Transverse colon (tissue), 4 donors: ENCODE data around the gene CHRM4.

Source experiments
- EP300 ChIP-seq: sonication (generic); formaldehyde crosslinking; IDR thresholded peaks from one replicate; pipeline ENCODE4 v1.6.1; 2017; ENCODE audit warnings: antibody characterized with exemption, low read depth
- POLR2A ChIP-seq: fragments of 450-650 bp; IDR thresholded peaks from one replicate; pipeline ENCODE4 v1.6.1; 2016; ENCODE audit warnings: antibody characterized with exemption, mild to moderate bottlenecking, moderate library complexity
- POLR2AphosphoS5 ChIP-seq, 3 donors: sonication (generic); formaldehyde crosslinking; IDR thresholded peaks; one replicate each; pipeline ENCODE4 v1.6.1; 2016; ENCODE audit warnings: antibody characterized with exemption in 3 of 3
- TF ChIP-seq, protein P1 (sequence below), 5 experiments: fragments of 200-600 bp in 3 of 5; fragments of 450-650 bp in 2 of 5; sonication (generic) in 3 of 5; IDR thresholded peaks; 1 replicate in 2 of 5; 2 replicates in 3 of 5; pipeline ENCODE4 v1.5.1; 2016 to 2017; ENCODE audit warnings: antibody characterized with exemption in 5 of 5, inconsistent platforms in 3 of 5, mild to moderate bottlenecking in 2 of 5, moderate library complexity in 1 of 5

DNA sequence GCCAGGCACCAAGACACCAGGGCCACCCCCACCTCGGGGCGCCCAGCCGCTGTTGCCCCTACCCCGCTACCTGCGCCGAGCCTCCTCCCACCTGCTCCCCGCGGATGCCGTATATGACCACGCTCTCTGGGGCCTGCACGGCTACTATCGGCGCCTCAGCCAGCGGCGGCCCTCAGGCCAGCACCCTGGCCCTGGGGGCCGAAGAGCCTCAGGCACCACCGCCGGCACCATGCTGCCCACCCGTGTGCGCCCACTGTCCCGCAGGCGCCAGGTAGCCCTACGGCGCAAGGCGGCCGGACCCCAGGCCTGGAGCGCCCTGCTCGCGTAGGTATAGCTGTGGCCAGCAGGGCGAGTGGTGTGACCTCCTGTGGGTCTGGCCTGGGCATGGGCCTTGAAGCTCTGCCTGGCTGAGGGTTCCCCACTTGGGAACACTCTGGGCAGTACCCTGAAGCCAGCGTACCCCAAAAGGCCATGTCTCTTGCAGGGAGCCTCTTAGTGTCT is 24.9 kb downstream of the CHRM4 start:
- TF ChIP-seq, protein P1, sequence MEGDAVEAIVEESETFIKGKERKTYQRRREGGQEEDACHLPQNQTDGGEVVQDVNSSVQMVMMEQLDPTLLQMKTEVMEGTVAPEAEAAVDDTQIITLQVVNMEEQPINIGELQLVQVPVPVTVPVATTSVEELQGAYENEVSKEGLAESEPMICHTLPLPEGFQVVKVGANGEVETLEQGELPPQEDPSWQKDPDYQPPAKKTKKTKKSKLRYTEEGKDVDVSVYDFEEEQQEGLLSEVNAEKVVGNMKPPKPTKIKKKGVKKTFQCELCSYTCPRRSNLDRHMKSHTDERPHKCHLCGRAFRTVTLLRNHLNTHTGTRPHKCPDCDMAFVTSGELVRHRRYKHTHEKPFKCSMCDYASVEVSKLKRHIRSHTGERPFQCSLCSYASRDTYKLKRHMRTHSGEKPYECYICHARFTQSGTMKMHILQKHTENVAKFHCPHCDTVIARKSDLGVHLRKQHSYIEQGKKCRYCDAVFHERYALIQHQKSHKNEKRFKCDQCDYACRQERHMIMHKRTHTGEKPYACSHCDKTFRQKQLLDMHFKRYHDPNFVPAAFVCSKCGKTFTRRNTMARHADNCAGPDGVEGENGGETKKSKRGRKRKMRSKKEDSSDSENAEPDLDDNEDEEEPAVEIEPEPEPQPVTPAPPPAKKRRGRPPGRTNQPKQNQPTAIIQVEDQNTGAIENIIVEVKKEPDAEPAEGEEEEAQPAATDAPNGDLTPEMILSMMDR (IDR thresholded peaks at IDR 0.05): no peak
- no peak for TF ChIP-seq EP300
- no peak for TF ChIP-seq POLR2A
- TF ChIP-seq POLR2AphosphoS5 (IDR thresholded peaks at IDR 0.05): no peak
